GM12874 (cell line): ENCODE data around the gene ANKHD1.

Experiments
- CTCF ChIP-seq: IDR thresholded peaks from 2 replicates; pipeline ENCODE4 v1.5.1; 2011; ENCODE audit warnings: low read depth, mild to moderate bottlenecking, control low read depth, low read length, moderate library complexity; ENCODE audit not compliant: insufficient read depth

The ANKHD1 gene

GRCh38 chr5:140497897-140498296 lies 96.3 kb downstream of the ANKHD1 start:
- no peak for TF ChIP-seq CTCF

GRCh38 chr5:140498591-140498990 lies 97.0 kb downstream of the ANKHD1 start:
- TF ChIP-seq CTCF, result no peak

- no peak for TF ChIP-seq CTCF
Measured at GRCh38 chr5:140502834-140503233, 101.2 kb downstream of the ANKHD1 start.

- TF ChIP-seq CTCF, result no peak
Measured at GRCh38 chr5:140509898-140510297, 108.3 kb downstream of the ANKHD1 start.

GRCh38 chr5:140513124-140513523 lies 111.5 kb downstream of the ANKHD1 start:
- no peak for TF ChIP-seq CTCF

- no peak for TF ChIP-seq CTCF
Measured at GRCh38 chr5:140524003-140524402, 122.4 kb downstream of the ANKHD1 start.

GRCh38 chr5:140540227-140540626 lies 138.6 kb downstream of the ANKHD1 start:
- TF ChIP-seq CTCF, result no peak

- TF ChIP-seq CTCF, result no peak
Measured at GRCh38 chr5:140542972-140543371, 141.3 kb downstream of the ANKHD1 start.
